Measurements from ENCODE around the gene TRMO. TPM values are rescaled to one million over a fixed set of nuclear protein-coding genes. Genes with fewer than 3 reads are reported as not detected.

TRMO gene
- total and polyA plus RNA-seq, 12 donors: 4.4 to 12.8 (median 7.8) TPM

DNA sequence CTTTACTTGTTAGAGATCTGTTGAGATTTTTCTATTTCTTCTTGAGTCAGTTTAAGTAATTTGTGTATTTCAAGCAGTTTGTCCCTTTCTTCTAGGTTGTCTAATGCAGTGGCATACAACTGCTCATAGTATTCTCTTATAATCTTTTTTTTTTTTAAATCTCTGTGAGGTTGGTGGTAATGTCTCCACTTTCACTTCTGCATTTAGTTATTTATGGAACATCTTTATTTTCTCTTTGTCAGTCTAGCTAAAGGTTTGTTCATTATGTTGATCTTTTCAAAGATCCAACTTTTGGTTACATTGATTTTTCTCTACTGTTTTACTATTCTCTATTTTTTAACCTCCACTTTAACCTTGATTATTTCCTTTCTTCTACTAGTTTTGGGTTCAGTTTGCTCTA is 55.5 kb downstream of the TRMO start:
- ATAC-seq (no peak), DNase-seq (no peak)
- Histone ChIP-seq H3K36me3 (no peaks in the 10 kb centered on the region), H3K4me3 (no peak overlapping the region), H3K27me3 (peaks cover 0 to 55% (median 36%) of the 10 kb centered on the region in 7 donors), H3K9me3 (peaks cover 0 to 27% (median 10%) of the 10 kb centered on the region in 11 donors), H3K27ac (no peak overlapping the region), H3K4me1 (no peaks in the 10 kb centered on the region)
- no peak for TF ChIP-seq CTCF (IDR thresholded peaks at IDR 0.05)
- intact Hi-C loops (cut with DNase I): loop anchor here in 1 of 10 donors (10.0 kb wide), 1 partner anchor 152 kb away; no protein-coding TSS in a partner anchor

DNA sequence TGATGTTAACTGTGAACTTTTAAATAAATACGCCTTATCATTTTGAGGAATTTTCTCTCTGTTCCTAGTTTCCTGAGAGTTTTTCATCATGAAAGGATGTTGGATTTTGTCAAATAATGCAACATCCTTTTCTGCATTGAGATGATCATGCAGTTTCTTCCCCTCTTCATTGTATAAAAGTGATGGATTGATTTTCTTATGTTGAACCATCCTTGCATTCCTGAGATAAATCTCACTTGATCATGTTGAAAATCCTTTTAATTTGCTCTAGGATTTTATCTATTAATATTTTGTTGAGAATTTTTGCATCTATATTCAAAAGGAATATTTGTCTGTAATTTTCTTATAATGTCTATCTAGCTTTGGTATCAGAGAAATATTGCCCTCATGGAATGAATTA is 56.0 kb downstream of the TRMO start:
- H3K4me3 ChIP-seq: no peak overlapping the region
- WGBS, 2 donors: 97 to 100% methylated on average over 1 of the region's 1 CpG
- no peaks in the 10 kb centered on the region for H3K36me3 ChIP-seq
- no peak for TF ChIP-seq CTCF (IDR thresholded peaks at IDR 0.05)
- no peak overlapping the region for H3K27ac ChIP-seq
- DNase-seq (no peak), ATAC-seq (no peak)
- H3K4me1 ChIP-seq: no peaks in the 10 kb centered on the region
- H3K27me3 ChIP-seq: peaks cover 0 to 60% (median 41%) of the 10 kb centered on the region in 7 donors
- peaks cover 0 to 27% (median 10%) of the 10 kb centered on the region in 11 donors for H3K9me3 ChIP-seq
- intact Hi-C loops (cut with DNase I): loop anchor here in 1 of 10 donors (10.0 kb wide), 1 partner anchor 151 kb away; no protein-coding TSS in a partner anchor

- H3K27me3 ChIP-seq: peaks cover 0 to 71% (median 60%) of the 10 kb centered on the region in 7 donors
- H3K27ac ChIP-seq: no peak overlapping the region
- H3K36me3 ChIP-seq: no peaks in the 10 kb centered on the region
- 68 to 74% methylated on average over 1 of the region's 1 CpG for WGBS, 2 donors
- ATAC-seq (no peak), DNase-seq (no peak)
- peaks cover 0 to 27% (median 10%) of the 10 kb centered on the region in 11 donors for H3K9me3 ChIP-seq
- intact Hi-C loops (cut with DNase I): loop anchor here in 1 of 10 donors (10.0 kb wide), 1 partner anchor 150 kb away; no protein-coding TSS in a partner anchor
- TF ChIP-seq CTCF (IDR thresholded peaks at IDR 0.05): no peak
- H3K4me3 ChIP-seq: no peak overlapping the region
- H3K4me1 ChIP-seq: no peaks in the 10 kb centered on the region
Observed at GRCh38 chr9:97864396-97864795, 57.9 kb downstream of the TRMO start.

DNA sequence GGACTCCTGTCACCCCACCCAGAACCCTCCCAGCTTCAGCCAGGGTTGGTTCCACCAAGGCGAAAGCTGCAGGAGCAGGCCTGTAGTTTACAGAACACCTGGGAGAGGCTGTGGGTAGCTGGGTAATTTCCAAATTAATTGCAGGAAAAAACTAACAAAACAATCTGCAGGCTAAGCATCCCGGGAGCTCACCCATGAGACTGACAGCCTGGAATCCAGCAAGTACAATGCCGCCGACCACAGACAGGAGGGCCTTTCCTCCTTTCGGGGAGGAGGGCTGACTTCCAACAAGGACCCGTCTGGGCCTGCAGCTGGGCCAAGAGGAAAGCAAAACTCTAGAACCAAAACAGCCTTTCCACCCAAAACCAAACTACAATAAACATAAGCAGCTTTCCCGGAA is 59.0 kb downstream of the TRMO start:
- H3K36me3 ChIP-seq: no peaks in the 10 kb centered on the region
- H3K4me3 ChIP-seq: no peak overlapping the region
- H3K4me1 ChIP-seq: peaks cover 0 to under 1% (median 0%) of the 10 kb centered on the region in 9 donors
- WGBS, 2 donors: 57 to 66% methylated on average over 7 of the region's 7 CpGs
- peaks cover 0 to 27% (median 10%) of the 10 kb centered on the region in 11 donors for H3K9me3 ChIP-seq
- intact Hi-C loops (cut with DNase I): loop anchor here in 1 of 10 donors (10.0 kb wide), 1 partner anchor 149 kb away; no protein-coding TSS in a partner anchor
- peaks cover 0 to 74% (median 71%) of the 10 kb centered on the region in 7 donors for H3K27me3 ChIP-seq
- DNase-seq (no peak), ATAC-seq (no peak)
- TF ChIP-seq CTCF (IDR thresholded peaks at IDR 0.05): no peak
- no peak overlapping the region for H3K27ac ChIP-seq

Measured in heart right ventricle (tissue), 16 donors.